IPS-20b (cell line): ENCODE data around the gene THNSL1.
"Not testable (repeated sequence)": the region's sequence is repeated elsewhere in the genome, so short reads cannot be mapped to it uniquely, and the experiment has no call there.

Source experiments
- H3K27ac ChIP-seq: one replicate; pipeline ENCODE4 v1.5.1; 2013; ENCODE audit warnings: low read length
- H3K27me3 ChIP-seq: 2 replicates; pipeline ENCODE4 v1.6.1; 2013; ENCODE audit warnings: mild to moderate bottlenecking, low read length, inconsistent platforms; ENCODE audit not compliant: insufficient read depth
- H3K36me3 ChIP-seq: 2 replicates; pipeline ENCODE4 v1.6.1; 2013; ENCODE audit warnings: low read depth, mild to moderate bottlenecking, inconsistent platforms, low read length, moderate library complexity; ENCODE audit not compliant: insufficient read depth
- H3K4me1 ChIP-seq: 2 replicates; pipeline ENCODE4 v1.6.1; 2013; ENCODE audit warnings: mild to moderate bottlenecking, control low read depth, inconsistent platforms, low read length, moderate library complexity; ENCODE audit not compliant: insufficient read depth
- H3K4me3 ChIP-seq: 2 replicates; pipeline ENCODE4 v1.5.1; 2013; ENCODE audit warnings: mild to moderate bottlenecking, low read length, inconsistent platforms
- H3K9ac ChIP-seq: 2 replicates; pipeline ENCODE4 v1.6.1; 2013; ENCODE audit warnings: low read depth, mild to moderate bottlenecking, inconsistent platforms, low read length, moderate library complexity
- H3K9me3 ChIP-seq: 2 replicates; pipeline ENCODE4 v1.6.1; 2013; ENCODE audit warnings: mild to moderate bottlenecking, low read depth, low read length, inconsistent platforms; ENCODE audit not compliant: insufficient read depth

Gene THNSL1

DNA sequence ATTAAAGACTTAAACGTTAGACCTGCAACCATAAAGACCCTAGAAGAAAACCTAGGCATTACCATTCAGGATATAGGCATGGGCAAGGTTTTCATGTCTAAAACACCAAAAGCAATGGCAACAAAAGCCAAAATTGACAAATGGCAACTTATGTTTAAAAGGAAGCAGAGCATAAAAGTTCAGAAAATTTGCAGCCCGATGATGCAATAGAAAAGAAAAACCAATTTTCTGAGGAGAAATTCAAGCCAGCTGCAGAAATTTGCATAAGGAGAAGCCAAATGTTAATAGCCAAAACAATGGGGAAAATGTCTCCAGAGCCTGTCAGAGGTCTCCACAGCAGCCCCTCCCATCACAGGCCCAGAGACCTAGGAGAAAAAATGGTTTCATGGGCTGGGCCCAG lies 4.8 kb upstream of the THNSL1 start:
- not testable (repeated sequence) for H3K4me1 ChIP-seq, H3K4me3 ChIP-seq, H3K27ac ChIP-seq, H3K9ac ChIP-seq, H3K27me3 ChIP-seq, H3K36me3 ChIP-seq, H3K9me3 ChIP-seq

DNA sequence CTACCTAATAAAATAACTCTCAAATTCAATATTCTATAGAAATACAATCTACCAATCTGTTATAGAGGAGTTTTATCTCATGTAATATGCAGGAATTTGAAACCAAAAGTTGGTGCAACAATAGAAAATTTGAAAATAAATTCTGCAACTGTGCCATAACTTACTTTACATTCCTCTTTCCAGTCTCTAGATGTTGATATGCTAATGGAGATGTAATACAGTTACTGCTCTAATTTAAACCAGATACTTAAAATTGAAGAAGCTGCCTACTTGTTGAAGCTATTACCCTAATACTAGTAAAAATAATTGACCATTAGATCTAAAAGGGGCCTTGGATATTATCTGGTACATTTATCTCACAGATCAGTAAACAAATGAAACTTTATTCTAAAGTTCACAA lies 1.8 kb upstream of the THNSL1 start:
- Histone ChIP-seq H3K27ac (no peak overlapping the region), H3K27me3 (no peaks in the 10 kb centered on the region), H3K9me3 (no peaks in the 10 kb centered on the region), H3K9ac (no peak overlapping the region), H3K36me3 (no peaks in the 10 kb centered on the region), H3K4me3 (no peak overlapping the region), H3K4me1 (no peaks in the 10 kb centered on the region; the same call in 1 of the 2 replicates)

DNA sequence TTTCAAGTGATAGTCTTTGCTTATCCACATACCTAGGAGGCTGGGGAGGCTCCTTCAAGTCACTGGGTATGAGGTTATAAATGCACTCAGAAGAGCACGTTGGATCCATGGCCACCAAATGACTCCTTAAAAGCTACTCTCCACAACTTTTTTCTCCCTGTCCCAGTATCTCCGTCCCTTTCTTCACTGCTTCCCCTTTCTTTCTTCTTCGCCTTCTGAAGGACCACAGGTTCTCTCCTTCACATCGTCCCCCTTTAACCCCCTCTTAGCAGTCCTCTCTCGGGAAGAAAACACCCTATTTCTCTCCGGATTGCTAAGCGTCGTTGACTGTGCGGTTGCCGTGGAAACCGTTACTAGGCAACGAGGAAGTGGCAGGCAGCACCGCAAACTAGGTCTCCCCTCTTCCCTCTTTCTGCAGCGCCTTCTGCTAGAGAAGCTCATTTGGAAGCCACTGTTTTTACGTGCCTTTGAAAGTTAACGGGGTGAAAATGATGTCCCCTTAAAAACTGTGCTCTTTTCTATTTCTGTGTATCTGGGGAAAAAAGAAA lies 510 bp upstream of the THNSL1 start, which contains the start of gene ENKUR:
Gene ENKUR, minus strand, starts transcription at position 331 of the 548 bp plus-strand sequence. Its CDS starts 222 bp downstream, at position 109.
- Histone ChIP-seq H3K9me3 (no peaks in the 10 kb centered on the region), H3K4me1 (no peaks in the 10 kb centered on the region; the same call in 1 of the 2 replicates), H3K27ac (peak within 1 kb of the TSS; percentile 89), H3K4me3 (peak within 1 kb of the TSS; percentile 88), H3K9ac (peak within 1 kb of the TSS; percentile 94), H3K36me3 (no peaks in the 10 kb centered on the region), H3K27me3 (no peaks in the 10 kb centered on the region)

DNA sequence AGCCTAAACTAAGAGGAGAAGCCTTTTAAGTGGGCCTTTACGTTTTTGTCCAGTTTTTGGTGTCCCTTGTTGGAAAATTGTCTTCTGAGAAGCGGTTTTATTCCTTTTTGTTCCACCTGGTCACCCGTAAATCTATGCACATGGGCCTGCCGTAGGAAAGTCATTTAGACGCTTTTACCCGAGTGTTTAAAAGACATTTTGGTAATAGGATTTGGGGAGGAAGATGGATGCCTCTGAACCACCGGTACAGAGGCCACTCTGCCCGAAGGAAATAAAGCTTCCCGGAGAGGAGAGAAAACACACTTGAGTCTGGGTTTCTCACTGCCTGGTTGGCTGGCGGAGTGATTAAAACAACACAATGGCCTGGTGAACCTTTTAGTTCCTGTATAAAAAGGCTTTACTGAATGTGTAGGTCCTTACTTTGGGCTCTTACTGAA lies 760 bp downstream of the THNSL1 start:
- peak overlapping the region; percentile 94 for H3K9ac ChIP-seq
- H3K9me3 ChIP-seq, result no peaks in the 10 kb centered on the region
- H3K4me1 ChIP-seq, result no peaks in the 10 kb centered on the region; the same call in 1 of the 2 replicates
- peak overlapping the region; percentile 89 for H3K27ac ChIP-seq
- H3K27me3 ChIP-seq, result no peaks in the 10 kb centered on the region
- peak overlapping the region; percentile 88 for H3K4me3 ChIP-seq
- H3K36me3 ChIP-seq, result no peaks in the 10 kb centered on the region

DNA sequence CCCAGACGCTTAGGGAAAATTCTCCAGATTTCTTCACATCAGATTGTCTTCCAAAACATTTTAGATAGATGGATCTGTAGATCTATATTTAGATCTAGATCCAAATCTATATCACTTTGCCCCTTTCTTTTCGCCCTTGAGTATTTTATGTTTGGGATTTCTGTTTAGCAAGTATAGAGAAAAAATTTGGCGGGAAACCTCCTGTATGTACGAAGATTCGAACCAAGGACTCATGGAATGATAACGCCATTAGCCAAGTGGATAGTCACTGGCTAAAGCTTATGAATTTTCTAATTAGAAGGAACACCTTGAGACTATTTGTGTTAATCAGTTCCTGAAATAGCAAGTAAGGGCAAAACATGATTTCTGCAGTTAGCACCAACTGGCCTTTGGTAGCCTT lies 1.2 kb downstream of the THNSL1 start:
- H3K27me3 ChIP-seq, result no peaks in the 10 kb centered on the region
- H3K36me3 ChIP-seq, result no peaks in the 10 kb centered on the region
- H3K4me3 ChIP-seq, result peak overlapping the region; percentile 88
- no peak overlapping the region for H3K27ac ChIP-seq
- H3K9me3 ChIP-seq, result no peaks in the 10 kb centered on the region
- no peaks in the 10 kb centered on the region; the same call in 1 of the 2 replicates for H3K4me1 ChIP-seq
- H3K9ac ChIP-seq, result peak overlapping the region; percentile 94; the same call in 1 of the 2 replicates

DNA sequence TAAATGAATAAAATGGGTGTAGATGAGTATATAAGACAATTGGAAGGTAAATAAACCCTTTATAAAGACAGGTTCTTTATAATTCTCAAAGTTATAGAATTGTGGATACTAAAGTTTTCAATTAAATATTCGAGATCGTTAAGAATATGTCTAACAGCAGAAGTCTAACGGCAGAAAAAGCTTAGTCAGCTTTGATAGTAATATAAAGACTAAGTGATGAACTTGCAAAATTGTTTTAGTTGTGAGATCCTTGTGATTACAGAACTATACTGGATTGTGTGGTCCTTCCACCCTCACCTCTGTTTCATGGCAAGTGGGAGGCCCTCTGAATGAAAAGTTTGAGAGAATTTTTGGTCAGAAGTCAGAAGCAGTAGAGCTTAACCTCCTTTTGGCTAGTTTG lies 2.3 kb downstream of the THNSL1 start:
- no peak overlapping the region for H3K4me3 ChIP-seq
- H3K27ac ChIP-seq, result no peak overlapping the region
- H3K4me1 ChIP-seq, result no peaks in the 10 kb centered on the region; the same call in 1 of the 2 replicates

DNA sequence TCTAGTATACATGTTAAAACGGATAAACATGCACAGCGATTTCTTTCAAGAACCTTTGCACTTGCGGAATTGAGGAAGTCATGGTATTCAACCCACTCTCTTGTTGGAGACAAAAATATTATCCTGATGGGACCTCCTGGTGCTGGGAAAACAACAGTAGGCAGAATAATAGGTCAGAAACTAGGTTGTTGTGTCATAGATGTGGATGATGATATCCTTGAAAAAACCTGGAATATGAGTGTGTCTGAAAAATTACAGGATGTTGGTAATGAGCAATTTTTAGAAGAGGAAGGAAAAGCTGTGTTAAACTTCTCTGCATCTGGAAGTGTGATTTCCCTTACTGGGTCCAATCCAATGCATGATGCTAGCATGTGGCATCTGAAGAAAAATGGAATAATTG lies 6.9 kb downstream of the THNSL1 start:
- Histone ChIP-seq H3K4me1 (no peaks in the 10 kb centered on the region), H3K27me3 (no peaks in the 10 kb centered on the region), H3K27ac (no peak overlapping the region), H3K36me3 (no peaks in the 10 kb centered on the region), H3K4me3 (no peak overlapping the region), H3K9me3 (no peaks in the 10 kb centered on the region), H3K9ac (no peak overlapping the region)

More for the DNA sequence above, 2.3 kb downstream of the THNSL1 start:
- Histone ChIP-seq H3K9me3 (no peaks in the 10 kb centered on the region), H3K9ac (no peak overlapping the region), H3K27me3 (no peaks in the 10 kb centered on the region), H3K36me3 (no peaks in the 10 kb centered on the region)

DNA sequence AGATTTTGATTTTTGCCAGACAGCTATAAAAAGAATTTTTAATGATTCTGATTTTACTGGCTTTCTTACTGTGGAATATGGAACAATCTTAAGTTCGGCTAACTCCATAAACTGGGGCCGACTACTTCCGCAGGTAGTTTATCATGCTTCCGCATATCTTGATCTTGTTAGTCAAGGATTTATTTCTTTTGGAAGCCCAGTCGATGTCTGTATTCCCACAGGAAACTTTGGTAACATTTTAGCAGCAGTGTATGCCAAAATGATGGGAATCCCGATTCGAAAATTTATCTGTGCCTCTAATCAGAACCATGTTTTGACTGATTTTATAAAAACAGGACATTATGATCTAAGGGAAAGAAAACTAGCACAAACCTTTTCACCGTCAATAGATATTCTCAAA lies 8.1 kb downstream of the THNSL1 start:
- H3K36me3 ChIP-seq, result no peaks in the 10 kb centered on the region
- no peaks in the 10 kb centered on the region for H3K4me1 ChIP-seq
- H3K27ac ChIP-seq, result no peak overlapping the region
- no peaks in the 10 kb centered on the region for H3K9me3 ChIP-seq
- H3K27me3 ChIP-seq, result no peaks in the 10 kb centered on the region
- no peak overlapping the region for H3K9ac ChIP-seq
- H3K4me3 ChIP-seq, result no peak overlapping the region

DNA sequence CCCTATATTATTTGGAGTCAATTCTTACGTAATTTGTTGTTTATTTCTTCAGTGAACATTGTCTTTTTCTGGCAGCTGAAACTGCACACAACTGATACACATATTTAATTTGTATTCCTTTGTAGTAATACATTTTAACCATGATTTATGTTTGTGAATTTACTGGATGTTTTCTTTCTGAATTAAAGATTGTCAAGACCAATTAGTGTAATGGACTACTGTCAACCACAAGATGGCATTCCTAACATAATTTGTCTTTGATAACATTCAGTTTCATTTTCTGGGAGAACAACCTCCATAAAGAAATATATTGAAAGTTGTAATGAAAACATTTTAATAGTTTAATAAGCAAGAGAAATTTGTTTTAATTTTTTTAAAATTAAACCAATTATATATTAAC lies 10.1 kb downstream of the THNSL1 start:
- no peaks in the 10 kb centered on the region for H3K36me3 ChIP-seq
- no peak overlapping the region for H3K4me3 ChIP-seq
- H3K27ac ChIP-seq, result no peak overlapping the region
- H3K4me1 ChIP-seq, result no peaks in the 10 kb centered on the region
- no peak overlapping the region for H3K9ac ChIP-seq
- no peaks in the 10 kb centered on the region for H3K9me3 ChIP-seq
- H3K27me3 ChIP-seq, result no peaks in the 10 kb centered on the region

DNA sequence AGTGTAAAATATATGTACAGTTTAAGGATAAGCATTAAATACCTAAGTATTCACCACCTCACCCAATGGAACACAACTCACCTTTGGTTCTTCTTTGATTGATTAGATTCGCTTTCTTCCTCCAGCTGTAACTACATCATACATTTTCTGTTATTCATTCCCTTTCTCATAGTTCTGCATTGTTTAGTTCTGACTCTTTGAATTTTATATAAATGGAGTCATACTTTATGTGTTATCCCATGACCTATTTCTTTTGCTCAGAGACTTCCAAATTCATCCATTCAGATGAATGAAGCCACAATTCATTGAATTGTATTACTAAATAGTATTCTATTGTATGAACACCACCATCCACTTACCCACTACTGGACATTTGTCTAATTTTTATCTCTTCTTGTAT lies 12.3 kb downstream of the THNSL1 start:
- Histone ChIP-seq H3K4me3 (no peak overlapping the region), H3K4me1 (no peaks in the 10 kb centered on the region), H3K9ac (no peak overlapping the region), H3K27ac (no peak overlapping the region), H3K36me3 (no peaks in the 10 kb centered on the region), H3K9me3 (no peaks in the 10 kb centered on the region), H3K27me3 (no peaks in the 10 kb centered on the region)

DNA sequence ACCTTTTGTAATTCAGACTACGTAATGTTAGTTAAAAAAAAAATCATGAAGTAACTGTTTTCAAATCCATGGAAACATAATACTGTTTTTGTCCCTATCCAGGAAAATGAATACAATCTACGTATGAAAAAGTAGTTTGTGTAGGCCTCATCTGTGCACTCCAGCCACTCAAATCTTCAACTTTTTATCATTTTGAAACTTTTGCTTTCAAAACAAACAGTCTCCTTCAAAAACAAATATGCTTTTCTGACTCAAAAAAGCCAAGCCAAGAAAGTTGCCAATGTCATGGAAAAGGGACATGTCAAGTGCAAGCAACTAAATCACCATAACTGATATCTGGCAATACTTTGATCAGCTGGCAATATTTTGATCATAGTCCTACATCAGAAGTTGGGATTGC lies 13.1 kb downstream of the THNSL1 start:
- Histone ChIP-seq H3K36me3 (no peaks in the 10 kb centered on the region), H3K27ac (no peak overlapping the region), H3K27me3 (no peaks in the 10 kb centered on the region), H3K9me3 (no peaks in the 10 kb centered on the region), H3K4me1 (no peaks in the 10 kb centered on the region), H3K9ac (no peak overlapping the region), H3K4me3 (no peak overlapping the region)

DNA sequence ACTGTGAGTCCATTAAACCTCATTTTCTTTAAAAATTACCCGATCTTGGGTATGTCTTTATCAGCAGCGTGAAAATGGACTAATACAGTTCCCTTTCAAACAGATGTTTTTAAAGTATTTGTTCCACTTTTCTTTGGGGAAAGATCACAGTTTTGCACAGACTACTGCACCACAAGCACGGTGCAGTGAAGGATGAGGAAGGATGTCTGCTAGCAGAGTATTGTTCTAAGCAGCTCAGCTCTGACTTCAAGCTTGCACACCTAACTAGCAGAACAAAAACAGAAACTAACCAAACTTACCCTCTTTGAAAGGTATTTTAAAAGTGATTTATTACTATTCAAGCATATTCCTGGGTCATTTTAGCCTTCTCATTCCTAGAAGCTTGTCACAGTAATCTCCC lies 20.0 kb downstream of the THNSL1 start:
- no peaks in the 10 kb centered on the region for H3K4me1 ChIP-seq
- no peaks in the 10 kb centered on the region for H3K36me3 ChIP-seq
- no peaks in the 10 kb centered on the region for H3K9me3 ChIP-seq
- H3K27me3 ChIP-seq, result no peaks in the 10 kb centered on the region
- no peak overlapping the region for H3K27ac ChIP-seq
- H3K9ac ChIP-seq, result no peak overlapping the region
- H3K4me3 ChIP-seq, result no peak overlapping the region
